Measurements from ENCODE around the gene TMEM87A.

TMEM87A gene

GRCh38 chr15:42279234-42279723, 6.0 kb upstream of the TMEM87A start:
- Histone ChIP-seq H2BK12ac (ENCODE audit: low read length) (no peak overlapping the region), H3K79me2 (ENCODE audit: control insufficient read depth, insufficient read depth, low read length, poor library complexity) (peaks cover under 1% of the 10 kb centered on the region), H3K14ac (ENCODE audit: low read length) (no peak overlapping the region), H3K4ac (ENCODE audit: low read depth, low read length) (no peak overlapping the region), H2AK5ac (ENCODE audit: low read length) (no peak overlapping the region), H3K4me2 (ENCODE audit: low read length) (no peak overlapping the region), H3K9ac (ENCODE audit: low read length) (no peak overlapping the region), H2BK5ac (ENCODE audit: low read depth, low read length, poor library complexity) (no peak overlapping the region), H3K27ac (ENCODE audit: low read depth, low read length) (no peak overlapping the region), H3K36me3 (ENCODE audit: control insufficient read depth in 1 of 2, insufficient read depth in 2 of 2, low read length in 2 of 2) (peaks cover 2 to 7% of the 10 kb centered on the region in 2 experiments), H3K18ac (ENCODE audit: low read length) (no peak overlapping the region), H2BK120ac (ENCODE audit: insufficient read depth, low read length, poor library complexity) (no peak overlapping the region), H4K8ac (ENCODE audit: low read depth, low read length) (no peak overlapping the region), H3K23ac (ENCODE audit: low read length) (no peak overlapping the region), H2AFZ (ENCODE audit: insufficient read depth, low read length, poor library complexity) (no peak overlapping the region), H3K27me3 (ENCODE audit: insufficient read depth, low read length) (no peaks in the 10 kb centered on the region), H3K4me1 (ENCODE audit: control insufficient read depth in 1 of 2, insufficient read depth in 2 of 2, low read length in 2 of 2) (peaks cover 3 to 4% of the 10 kb centered on the region in 2 experiments), H4K12ac (ENCODE audit: low read depth, low read length) (no peak overlapping the region), H3K79me1 (ENCODE audit: low read length) (no peaks in the 10 kb centered on the region), H3K9me3 (ENCODE audit: insufficient read depth, low read depth, low read length) (no peaks in the 10 kb centered on the region), H3K4me3 (ENCODE audit: low read depth, low read length) (no peak overlapping the region), H4K91ac (ENCODE audit: low read depth, low read length) (no peak overlapping the region)
- WGBS (ENCODE audit: extremely low coverage, insufficient coverage, insufficient read length): no CpG with 5 or more reads among the region's 3 CpGs
- no peak for DNase-seq

- Histone ChIP-seq H3K79me2 (ENCODE audit: control insufficient read depth, insufficient read depth, low read length, poor library complexity) (peaks cover 10% of the 10 kb centered on the region), H3K4ac (ENCODE audit: low read depth, low read length) (no peak overlapping the region), H2BK12ac (ENCODE audit: low read length) (no peak overlapping the region), H3K4me3 (ENCODE audit: low read depth, low read length) (no peak overlapping the region), H2BK120ac (ENCODE audit: insufficient read depth, low read length, poor library complexity) (no peak overlapping the region), H3K79me1 (ENCODE audit: low read length) (peaks cover 10% of the 10 kb centered on the region), H3K4me1 (ENCODE audit: control insufficient read depth in 1 of 2, insufficient read depth in 2 of 2, low read length in 2 of 2) (peaks cover 4 to 8% of the 10 kb centered on the region in 2 experiments), H3K9ac (ENCODE audit: low read length) (no peak overlapping the region), H3K36me3 (ENCODE audit: control insufficient read depth in 1 of 2, insufficient read depth in 2 of 2, low read length in 2 of 2) (peaks cover 2 to 4% of the 10 kb centered on the region in 2 experiments), H3K14ac (ENCODE audit: low read length) (no peak overlapping the region), H2AK5ac (ENCODE audit: low read length) (no peak overlapping the region), H3K18ac (ENCODE audit: low read length) (no peak overlapping the region), H2AFZ (ENCODE audit: insufficient read depth, low read length, poor library complexity) (no peak overlapping the region), H3K27ac (ENCODE audit: low read depth, low read length) (no peak overlapping the region), H3K4me2 (ENCODE audit: low read length) (no peak overlapping the region), H3K23ac (ENCODE audit: low read length) (no peak overlapping the region), H2BK5ac (ENCODE audit: low read depth, low read length, poor library complexity) (no peak overlapping the region), H3K9me3 (ENCODE audit: insufficient read depth, low read depth, low read length) (no peaks in the 10 kb centered on the region), H4K91ac (ENCODE audit: low read depth, low read length) (no peak overlapping the region), H3K27me3 (ENCODE audit: insufficient read depth, low read length) (no peaks in the 10 kb centered on the region), H4K12ac (ENCODE audit: low read depth, low read length) (no peak overlapping the region), H4K8ac (ENCODE audit: low read depth, low read length) (no peak overlapping the region)
- WGBS (ENCODE audit: extremely low coverage, insufficient coverage, insufficient read length): 100% methylated on average over 2 of the region's 2 CpGs
- no peak for DNase-seq
These were observed 3.5 kb upstream of the TMEM87A start for GRCh38 chr15:42276762-42277161.

- H3K27ac ChIP-seq (ENCODE audit: low read depth, low read length): no peak overlapping the region
- H2BK120ac ChIP-seq (ENCODE audit: insufficient read depth, low read length, poor library complexity): no peak overlapping the region
- no peak overlapping the region for H3K18ac ChIP-seq (ENCODE audit: low read length)
- no peak overlapping the region for H3K14ac ChIP-seq (ENCODE audit: low read length)
- no peak overlapping the region for H3K4ac ChIP-seq (ENCODE audit: low read depth, low read length)
- H3K4me3 ChIP-seq (ENCODE audit: low read depth, low read length): no peak overlapping the region
- no peak overlapping the region for H2BK12ac ChIP-seq (ENCODE audit: low read length)
- no peak for DNase-seq
- peaks cover 10% of the 10 kb centered on the region for H3K79me2 ChIP-seq (ENCODE audit: control insufficient read depth, insufficient read depth, low read length, poor library complexity)
- no peaks in the 10 kb centered on the region for H3K9me3 ChIP-seq (ENCODE audit: insufficient read depth, low read depth, low read length)
- H4K91ac ChIP-seq (ENCODE audit: low read depth, low read length): no peak overlapping the region
- no peak overlapping the region for H2AFZ ChIP-seq (ENCODE audit: insufficient read depth, low read length, poor library complexity)
- no peak overlapping the region for H3K23ac ChIP-seq (ENCODE audit: low read length)
- H3K9ac ChIP-seq (ENCODE audit: low read length): no peak overlapping the region
- peaks cover 0 to 3% of the 10 kb centered on the region in 2 experiments for H3K36me3 ChIP-seq (ENCODE audit: control insufficient read depth in 1 of 2, insufficient read depth in 2 of 2, low read length in 2 of 2)
- H3K4me2 ChIP-seq (ENCODE audit: low read length): no peak overlapping the region
- H3K27me3 ChIP-seq (ENCODE audit: insufficient read depth, low read length): no peaks in the 10 kb centered on the region
- H2BK5ac ChIP-seq (ENCODE audit: low read depth, low read length, poor library complexity): no peak overlapping the region
- H3K4me1 ChIP-seq (ENCODE audit: control insufficient read depth in 1 of 2, insufficient read depth in 2 of 2, low read length in 2 of 2): peaks cover 4 to 8% of the 10 kb centered on the region in 2 experiments
- peaks cover 10% of the 10 kb centered on the region for H3K79me1 ChIP-seq (ENCODE audit: low read length)
- no peak overlapping the region for H4K12ac ChIP-seq (ENCODE audit: low read depth, low read length)
- 100% methylated on average over 2 of the region's 4 CpGs for WGBS (ENCODE audit: extremely low coverage, insufficient coverage, insufficient read length)
- H4K8ac ChIP-seq (ENCODE audit: low read depth, low read length): no peak overlapping the region
- no peak overlapping the region for H2AK5ac ChIP-seq (ENCODE audit: low read length)
These were observed 2.7 kb upstream of the TMEM87A start for GRCh38 chr15:42275780-42276391.

- Histone ChIP-seq H2AK5ac (ENCODE audit: low read length) (peak overlapping the region; percentile 95), H3K18ac (ENCODE audit: low read length) (peak overlapping the region; percentile 65), H3K79me2 (ENCODE audit: control insufficient read depth, insufficient read depth, low read length, poor library complexity) (peaks cover 12% of the 10 kb centered on the region), H3K9me3 (ENCODE audit: insufficient read depth, low read depth, low read length) (no peaks in the 10 kb centered on the region), H3K27ac (ENCODE audit: low read depth, low read length) (no peak overlapping the region), H2BK12ac (ENCODE audit: low read length) (no peak overlapping the region), H3K14ac (ENCODE audit: low read length) (peak overlapping the region; percentile 85), H2BK5ac (ENCODE audit: low read depth, low read length, poor library complexity) (peak overlapping the region; percentile 21), H3K4me3 (ENCODE audit: low read depth, low read length) (no peak overlapping the region), H3K27me3 (ENCODE audit: insufficient read depth, low read length) (no peaks in the 10 kb centered on the region), H3K9ac (ENCODE audit: low read length) (no peak overlapping the region), H2BK120ac (ENCODE audit: insufficient read depth, low read length, poor library complexity) (peak overlapping the region; percentile 22), H2AFZ (ENCODE audit: insufficient read depth, low read length, poor library complexity) (peak overlapping the region; percentile 71), H4K8ac (ENCODE audit: low read depth, low read length) (peak overlapping the region; percentile 97), H4K91ac (ENCODE audit: low read depth, low read length) (peak overlapping the region; percentile 80), H3K4me1 (ENCODE audit: control insufficient read depth in 1 of 2, insufficient read depth in 2 of 2, low read length in 2 of 2) (peaks cover 4 to 8% of the 10 kb centered on the region in 2 experiments), H3K4me2 (ENCODE audit: low read length) (peak overlapping the region; percentile 82), H3K23ac (ENCODE audit: low read length) (no peak overlapping the region), H3K79me1 (ENCODE audit: low read length) (peaks cover 10% of the 10 kb centered on the region), H4K12ac (ENCODE audit: low read depth, low read length) (peak overlapping the region; percentile 95), H3K4ac (ENCODE audit: low read depth, low read length) (peak overlapping the region; percentile 89), H3K36me3 (ENCODE audit: control insufficient read depth in 1 of 2, insufficient read depth in 2 of 2, low read length in 2 of 2) (no peaks in the 10 kb centered on the region)
- WGBS (ENCODE audit: extremely low coverage, insufficient coverage, insufficient read length): no CpG with 5 or more reads among the region's 6 CpGs
- no peak for DNase-seq
These were observed 1.4 kb upstream of the TMEM87A start for GRCh38 chr15:42274702-42274989.

Data from trophoblast cell (in vitro differentiated cells and primary cell).